PC-9 (cell line): ENCODE measurements around the gene ANO5. TPM values are rescaled to one million over a fixed set of nuclear protein-coding genes. Genes with fewer than 3 reads are reported as not detected.

Source experiments
- BruUV-seq: library from RNA; stranded (reverse); fragments of 400-500 nt; replicated peaks from 2 replicates; lab custom pipeline; 2021; lab: Mats Ljungman, UMichigan
- CTCF ChIA-PET: fragments of 300-600 bp; sonication (Branson Sonifier 250); formaldehyde crosslinking; loops from one replicate; lab custom pipeline; 2022; ENCODE audit warnings: antibody characterized with exemption; lab: Charles Lee
- POLR2A ChIA-PET: fragments of 300-600 bp; sonication (Branson Sonifier 250); formaldehyde crosslinking; loops from one replicate; lab custom pipeline; 2022; ENCODE audit warnings: antibody characterized with exemption; ENCODE audit not compliant: unreplicated experiment; lab: Charles Lee
- DNase-seq, 2 experiments: peaks; one replicate each; pipeline versions ENCODE4 v3.0.0 to v3.0.0-alpha.2; 2015 to 2022; ENCODE audit warnings: mixed read lengths in 1 of 2
- H2AFZ ChIP-seq: fragments of 200-600 bp; sonication (generic); 2 replicates; pipeline ENCODE4 v1.8.1; 2017; ENCODE audit warnings: antibody characterized with exemption
- H3F3A ChIP-seq: fragments of 200-600 bp; sonication (generic); 2 replicates; pipeline ENCODE4 v1.8.1; 2017; ENCODE audit warnings: antibody characterized with exemption, mild to moderate bottlenecking, low read depth; ENCODE audit not compliant: insufficient read depth
- H3K27ac ChIP-seq: fragments of 200-600 bp; sonication (generic); 2 replicates; pipeline ENCODE4 v1.6.1; 2016; ENCODE audit warnings: mixed run types
- H3K27me3 ChIP-seq: fragments of 200-600 bp; sonication (generic); 2 replicates; pipeline ENCODE4 v1.6.1; 2016; ENCODE audit warnings: low read depth, mixed run types; ENCODE audit not compliant: insufficient read depth
- H3K36me3 ChIP-seq: fragments of 200-600 bp; sonication (generic); 2 replicates; pipeline ENCODE4 v1.6.1; 2016; ENCODE audit warnings: low read depth, mixed run types
- H3K4me1 ChIP-seq: fragments of 200-600 bp; sonication (generic); replicated peaks from 2 replicates; pipeline ENCODE4 v1.6.1; 2016; ENCODE audit warnings: mixed run types; ENCODE audit not compliant: insufficient read depth
- H3K4me2 ChIP-seq: fragments of 200-600 bp; sonication (generic); 2 replicates; pipeline ENCODE4 v1.6.1; 2017; ENCODE audit warnings: mixed run types
- H3K4me3 ChIP-seq: fragments of 200-600 bp; sonication (generic); 2 replicates; pipeline ENCODE4 v1.6.1; 2016; ENCODE audit warnings: mixed run types
- H3K79me2 ChIP-seq: fragments of 200-600 bp; sonication (generic); 2 replicates; pipeline ENCODE4 v1.6.1; 2017; ENCODE audit warnings: low read depth, mixed run types
- H3K9me2 ChIP-seq: fragments of 200-600 bp; sonication (generic); 2 replicates; pipeline ENCODE4 v1.8.1; 2017; ENCODE audit warnings: mild to moderate bottlenecking; ENCODE audit not compliant: insufficient read depth
- H3K9me3 ChIP-seq: fragments of 200-600 bp; sonication (generic); 2 replicates; pipeline ENCODE4 v1.8.1; 2016; ENCODE audit warnings: low read depth; ENCODE audit not compliant: insufficient read depth
- H4K20me1 ChIP-seq: fragments of 200-600 bp; sonication (generic); 2 replicates; pipeline ENCODE4 v1.8.1; 2017; ENCODE audit not compliant: insufficient read depth
- EZH2 ChIP-seq: fragments of 200-600 bp; sonication (generic); IDR thresholded peaks from 2 replicates; pipeline ENCODE4 v1.8.0; 2017; ENCODE audit warnings: antibody characterized with exemption, low read depth
- intact Hi-C: fragments of 100-400 bp; cut with micrococcal nuclease; formaldehyde crosslinking; loops from one replicate; pipeline ENCODE4 v1.10.0; 2022; ENCODE audit not compliant: unreplicated experiment
- total RNA-seq: library from RNA; stranded (reverse); gene quantifications from 2 replicates; pipeline ENCODE4 v1.2.3, GENCODE V29; 2021
- TF ChIP-seq, protein P1 (sequence below): fragments of 200-600 bp; sonication (generic); conservative IDR thresholded peaks from 2 replicates; pipeline ENCODE4 v1.6.1; 2017; ENCODE audit warnings: mixed run types, antibody characterized with exemption, mild to moderate bottlenecking, moderate library complexity

The ANO5 gene
- total RNA-seq, 1 experiment from 2014 or later: not detected

DNA sequence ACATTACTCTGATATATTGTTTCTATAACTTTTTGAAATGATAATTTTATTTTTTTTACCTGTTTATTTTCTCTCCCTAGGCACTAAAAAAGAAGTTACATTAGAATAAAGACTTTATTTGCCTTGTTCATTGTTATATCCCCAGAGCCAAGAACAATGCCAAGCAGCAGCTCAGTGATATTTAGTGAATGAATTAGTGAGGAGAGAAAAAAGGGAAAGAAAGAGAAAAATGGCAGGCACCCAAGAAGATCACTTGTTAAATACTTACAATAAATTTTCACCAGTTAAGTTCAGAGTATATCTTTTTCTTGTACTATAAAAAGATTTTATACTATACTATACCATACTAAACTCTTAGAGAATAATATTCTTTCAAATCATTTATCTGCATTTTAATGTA, 13.3 kb upstream of the ANO5 start:
- CTCF ChIA-PET: no interaction called here
- Histone ChIP-seq H3K9me3 (no peaks in the 10 kb centered on the region), H3K4me1 (no peaks in the 10 kb centered on the region), H3K36me3 (no peaks in the 10 kb centered on the region), H3K9me2 (no peaks in the 10 kb centered on the region), H4K20me1 (no peaks in the 10 kb centered on the region), H3K79me2 (no peaks in the 10 kb centered on the region), H3K4me3 (no peak overlapping the region), H2AFZ (no peak overlapping the region), H3F3A (no peaks in the 10 kb centered on the region), H3K27ac (no peak overlapping the region), H3K4me2 (no peak overlapping the region), H3K27me3 (no peaks in the 10 kb centered on the region)
- BruUV-seq: no TSS peak
- POLR2A ChIA-PET: no interaction called here
- no peak for TF ChIP-seq EZH2
- TF ChIP-seq, protein P1, sequence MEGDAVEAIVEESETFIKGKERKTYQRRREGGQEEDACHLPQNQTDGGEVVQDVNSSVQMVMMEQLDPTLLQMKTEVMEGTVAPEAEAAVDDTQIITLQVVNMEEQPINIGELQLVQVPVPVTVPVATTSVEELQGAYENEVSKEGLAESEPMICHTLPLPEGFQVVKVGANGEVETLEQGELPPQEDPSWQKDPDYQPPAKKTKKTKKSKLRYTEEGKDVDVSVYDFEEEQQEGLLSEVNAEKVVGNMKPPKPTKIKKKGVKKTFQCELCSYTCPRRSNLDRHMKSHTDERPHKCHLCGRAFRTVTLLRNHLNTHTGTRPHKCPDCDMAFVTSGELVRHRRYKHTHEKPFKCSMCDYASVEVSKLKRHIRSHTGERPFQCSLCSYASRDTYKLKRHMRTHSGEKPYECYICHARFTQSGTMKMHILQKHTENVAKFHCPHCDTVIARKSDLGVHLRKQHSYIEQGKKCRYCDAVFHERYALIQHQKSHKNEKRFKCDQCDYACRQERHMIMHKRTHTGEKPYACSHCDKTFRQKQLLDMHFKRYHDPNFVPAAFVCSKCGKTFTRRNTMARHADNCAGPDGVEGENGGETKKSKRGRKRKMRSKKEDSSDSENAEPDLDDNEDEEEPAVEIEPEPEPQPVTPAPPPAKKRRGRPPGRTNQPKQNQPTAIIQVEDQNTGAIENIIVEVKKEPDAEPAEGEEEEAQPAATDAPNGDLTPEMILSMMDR: no peak
- DNase-seq: no peak
- intact Hi-C loops: no loop called here

DNA sequence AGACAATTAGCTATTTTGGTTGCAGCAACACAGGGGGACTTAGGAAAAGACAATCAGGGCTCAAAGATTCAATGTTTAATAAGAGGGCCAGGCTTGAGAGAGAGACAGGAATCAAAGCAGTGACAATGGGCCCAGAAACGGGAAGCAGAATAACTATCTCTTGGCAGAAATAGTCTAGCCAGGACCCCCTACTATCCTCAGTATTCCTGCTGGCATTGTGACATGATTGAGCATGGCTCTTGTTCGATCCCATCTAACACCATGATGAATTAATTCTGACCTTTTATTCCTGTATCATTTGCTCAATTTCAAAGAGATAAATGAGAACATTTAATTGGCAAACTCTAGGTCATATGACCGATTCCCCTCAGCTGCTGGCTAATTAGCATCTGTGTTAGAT, 12.8 kb upstream of the ANO5 start:
- Histone ChIP-seq H4K20me1 (no peaks in the 10 kb centered on the region), H3K4me2 (no peak overlapping the region), H3K4me1 (no peaks in the 10 kb centered on the region), H3K79me2 (no peaks in the 10 kb centered on the region), H3K9me3 (no peaks in the 10 kb centered on the region), H3K4me3 (no peak overlapping the region), H3K27me3 (no peaks in the 10 kb centered on the region), H3F3A (no peaks in the 10 kb centered on the region), H2AFZ (no peak overlapping the region), H3K9me2 (no peaks in the 10 kb centered on the region), H3K27ac (no peak overlapping the region), H3K36me3 (no peaks in the 10 kb centered on the region)
- no TSS peak for BruUV-seq
- no peak for DNase-seq
- POLR2A ChIA-PET: no interaction called here
- CTCF ChIA-PET: no interaction called here
- intact Hi-C loops: no loop called here
- TF ChIP-seq EZH2: no peak
- TF ChIP-seq, protein P1: no peak

DNA sequence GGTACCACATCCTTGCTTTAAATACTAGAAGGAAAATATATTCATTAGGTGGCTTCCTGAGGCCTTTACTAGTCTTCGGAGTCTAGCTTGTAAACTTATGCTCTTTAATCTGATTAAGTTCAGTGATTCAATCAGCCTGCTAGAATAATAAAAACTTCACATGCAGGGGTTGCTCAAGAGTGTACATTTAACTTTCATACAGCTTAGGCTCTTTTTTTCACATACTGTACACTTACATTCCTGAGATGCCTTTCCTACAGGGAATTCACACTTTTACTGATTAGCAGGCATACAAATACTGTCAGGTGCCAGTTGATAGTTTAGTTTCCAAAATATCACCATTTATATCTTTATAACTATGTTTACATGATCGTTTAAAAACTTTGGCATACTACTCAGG, 3.2 kb upstream of the ANO5 start:
- Histone ChIP-seq H3K9me3 (no peaks in the 10 kb centered on the region), H3K79me2 (no peaks in the 10 kb centered on the region), H4K20me1 (no peaks in the 10 kb centered on the region), H3F3A (no peaks in the 10 kb centered on the region), H2AFZ (no peak overlapping the region), H3K27ac (no peak overlapping the region), H3K4me1 (no peaks in the 10 kb centered on the region), H3K4me2 (no peak overlapping the region), H3K27me3 (no peaks in the 10 kb centered on the region), H3K4me3 (no peak overlapping the region), H3K36me3 (no peaks in the 10 kb centered on the region), H3K9me2 (no peaks in the 10 kb centered on the region)
- POLR2A ChIA-PET: no interaction called here
- no peak for TF ChIP-seq EZH2
- TF ChIP-seq, protein P1: no peak
- intact Hi-C loops: no loop called here
- no TSS peak for BruUV-seq
- no peak for DNase-seq
- CTCF ChIA-PET: no interaction called here
